Bone marrow (tissue), 2 donors: ENCODE results near the gene KRT14.
"Not testable (repeated sequence)": the region's sequence is repeated elsewhere in the genome, so short reads cannot be mapped to it uniquely, and the experiment has no call there.

Source experiments
- DNase-seq, 2 donors: peaks; one replicate each; lab custom pipeline; 2025; lab: John Stamatoyannopoulos, UW

Gene KRT14

GRCh38 chr17:41623184-41623861, 36.6 kb upstream of the KRT14 start:
- not testable (repeated sequence) for DNase-seq

- not testable (repeated sequence) for DNase-seq
Observed at GRCh38 chr17:41622340-41623183, 35.9 kb upstream of the KRT14 start.

- DNase-seq: no peak
Observed at GRCh38 chr17:41621916-41622315, 35.2 kb upstream of the KRT14 start.

- not testable (repeated sequence) for DNase-seq
Observed at GRCh38 chr17:41621435-41621817, 34.7 kb upstream of the KRT14 start.

DNA sequence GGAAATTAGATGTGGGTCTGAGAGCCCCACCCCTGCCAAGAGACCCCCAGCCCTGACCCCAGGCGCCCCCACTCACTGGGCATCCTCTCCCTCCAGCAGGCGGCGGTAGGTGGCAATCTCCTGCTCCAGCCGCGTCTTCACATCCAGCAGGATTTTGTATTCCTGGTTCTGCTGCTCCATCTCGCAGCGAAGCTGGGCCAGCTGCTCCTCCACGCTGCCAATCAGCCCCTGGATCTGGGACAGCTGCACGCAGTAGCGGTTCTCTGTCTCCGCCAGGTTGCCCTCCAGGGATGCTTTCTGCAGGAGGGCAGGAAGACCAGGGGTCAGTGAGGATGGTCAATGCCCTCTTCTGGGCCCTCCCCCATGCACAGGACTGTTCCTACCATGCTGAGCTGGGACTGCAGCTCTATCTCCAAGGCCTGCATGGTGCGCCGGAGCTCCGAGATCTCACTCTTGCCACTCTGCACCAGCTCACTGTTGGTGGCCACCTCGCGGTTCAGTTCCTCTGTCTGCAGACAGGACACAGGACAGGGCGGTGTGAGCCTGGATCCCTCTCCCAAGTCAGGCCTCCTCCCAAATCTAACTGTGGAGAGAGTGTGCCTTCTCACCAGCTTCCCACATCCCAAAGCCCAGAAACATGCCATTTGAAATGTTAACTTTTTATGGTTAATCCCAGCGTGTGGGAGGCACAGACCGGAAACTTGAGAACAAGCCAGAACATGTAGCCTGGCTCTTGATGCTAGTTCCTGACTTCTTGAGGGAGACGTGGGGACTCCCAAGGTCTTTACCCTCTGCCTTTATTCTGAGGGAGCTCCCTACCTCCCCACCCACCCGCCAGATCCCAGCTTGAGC, 34.1 kb upstream of the KRT14 start:
- DNase-seq: no peak

DNA sequence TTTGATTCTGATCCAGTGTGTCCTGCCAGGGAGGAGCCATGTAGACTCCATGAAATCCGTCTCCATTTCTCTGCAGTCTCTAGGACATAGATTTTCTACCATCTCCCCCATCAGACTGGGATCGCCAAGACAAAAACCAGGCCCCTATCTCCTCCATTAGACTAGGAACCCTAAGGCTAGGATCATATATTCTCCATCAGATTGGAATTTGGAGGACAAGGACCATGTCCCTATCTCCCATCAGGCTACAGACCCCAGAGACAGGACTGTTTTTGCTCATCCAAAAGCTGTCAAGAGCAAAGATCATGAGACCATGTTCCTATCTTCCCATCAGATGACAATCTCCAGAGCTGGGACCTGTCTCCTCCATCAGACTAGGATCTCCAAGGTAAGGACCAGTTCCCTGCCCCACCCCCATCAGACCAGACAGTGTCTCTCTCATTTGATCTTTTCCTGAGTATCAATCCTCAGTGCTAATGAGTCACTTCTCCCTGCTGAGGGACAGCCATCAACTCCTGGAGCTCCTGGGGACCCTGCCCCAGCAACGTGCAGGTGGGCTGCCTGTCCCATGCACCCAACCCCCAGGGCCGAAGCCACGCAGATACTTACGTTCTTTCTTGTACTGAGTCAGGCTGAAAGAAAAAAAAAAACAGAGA, 33.4 kb upstream of the KRT14 start:
- DNase-seq: not testable (repeated sequence)

- DNase-seq: no peak
Observed at GRCh38 chr17:41619036-41619926, 32.6 kb upstream of the KRT14 start.

DNA sequence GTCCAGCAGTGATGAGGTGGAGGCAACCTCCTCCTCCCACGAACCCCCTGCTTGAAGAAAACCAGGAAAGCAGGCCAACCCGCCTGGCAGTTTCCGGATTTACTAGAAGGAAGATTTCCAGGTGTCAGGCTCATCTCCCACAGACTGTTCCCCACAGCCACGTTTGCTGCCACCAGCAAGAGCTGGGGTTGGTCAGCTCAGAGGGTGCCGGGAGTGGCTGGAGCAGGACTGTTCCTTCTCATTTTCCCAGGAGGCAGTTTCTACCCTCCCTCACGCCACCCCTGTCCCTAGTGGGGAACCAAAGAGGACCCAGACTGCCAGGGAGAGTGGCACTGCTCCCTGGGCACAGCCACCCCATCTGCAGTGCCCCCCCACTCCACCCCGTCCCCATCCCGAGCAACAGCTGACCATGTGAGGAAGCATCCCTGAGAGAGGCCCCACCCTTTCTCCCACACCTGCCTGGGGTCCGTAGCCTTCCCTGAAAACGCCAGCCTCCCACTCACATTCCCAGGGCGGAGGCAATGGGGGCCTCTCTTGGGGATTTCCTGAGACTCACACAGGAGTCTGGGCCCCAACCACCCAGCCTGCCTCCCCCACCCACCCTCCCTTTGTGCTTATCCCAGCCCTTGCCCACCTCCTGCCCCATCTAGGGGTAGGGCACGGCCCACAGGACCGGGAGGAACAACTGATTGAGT, 31.8 kb upstream of the KRT14 start:
- DNase-seq: no peak

DNA sequence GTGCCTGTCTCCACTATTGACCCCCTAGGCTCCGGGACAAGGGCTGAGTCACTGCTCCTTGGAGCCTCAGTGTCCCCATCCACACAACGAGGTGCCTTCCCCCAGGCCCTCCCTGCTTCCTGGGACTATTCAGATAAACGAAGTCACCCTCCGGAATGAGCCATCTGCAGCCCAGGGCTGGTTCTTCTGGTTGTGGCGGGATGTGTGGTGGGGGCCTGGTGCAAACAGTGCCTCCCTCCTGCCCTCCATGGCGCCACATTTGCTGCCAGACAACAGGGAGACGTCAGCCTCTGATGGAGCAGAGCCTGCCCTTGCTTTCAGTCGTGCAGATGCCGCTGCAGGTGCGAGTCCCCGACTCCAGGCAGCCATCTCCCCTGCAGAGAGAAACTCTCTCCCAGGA, 31.0 kb upstream of the KRT14 start:
- DNase-seq: no peak

GRCh38 chr17:41617136-41617535, 30.4 kb upstream of the KRT14 start:
- no peak for DNase-seq

- DNase-seq: not testable (repeated sequence)
Observed at GRCh38 chr17:41616486-41616885, 29.8 kb upstream of the KRT14 start.

DNA sequence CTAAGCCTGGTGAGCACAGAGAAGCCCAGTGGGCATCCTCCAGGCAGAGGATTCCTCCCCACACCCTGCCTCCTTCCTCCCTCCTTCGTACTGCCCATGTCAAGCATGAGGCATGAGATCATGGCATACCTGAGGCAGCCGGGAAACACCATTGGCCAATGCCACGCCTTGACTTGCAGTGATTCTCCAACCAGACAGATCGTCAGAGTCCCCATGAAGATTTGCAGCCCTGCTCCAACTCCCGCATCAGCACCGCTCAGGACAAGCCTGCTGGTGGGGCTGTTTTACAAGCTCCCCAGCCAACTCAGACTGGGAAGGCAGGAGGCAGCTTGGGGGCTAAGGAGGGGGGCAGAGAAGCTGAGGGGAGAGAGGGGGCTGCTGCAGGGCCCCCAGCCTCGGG, 28.8 kb upstream of the KRT14 start:
- no peak for DNase-seq

GRCh38 chr17:41614767-41615166, 28.1 kb upstream of the KRT14 start:
- DNase-seq: not testable (repeated sequence)

DNA sequence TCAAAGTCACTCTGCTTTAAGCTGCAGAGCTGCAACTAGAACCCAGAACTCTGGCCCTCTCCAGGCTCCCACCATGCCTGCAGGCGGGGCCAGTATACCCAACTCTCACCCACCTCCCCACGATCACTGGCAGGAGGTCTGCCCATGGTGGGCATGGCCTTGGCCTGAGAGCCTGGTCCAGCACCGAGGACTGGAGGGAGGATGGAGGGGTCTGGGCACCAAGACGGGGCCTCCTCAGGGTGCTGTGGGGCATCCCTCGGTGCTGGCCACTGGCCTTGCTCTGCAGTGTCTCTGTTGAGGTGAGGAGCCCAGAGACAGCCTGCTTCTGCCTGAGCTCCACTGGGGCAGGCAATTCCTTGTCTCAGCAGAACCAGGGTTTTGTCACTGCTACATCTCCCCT, 27.4 kb upstream of the KRT14 start:
- DNase-seq: no peak

DNA sequence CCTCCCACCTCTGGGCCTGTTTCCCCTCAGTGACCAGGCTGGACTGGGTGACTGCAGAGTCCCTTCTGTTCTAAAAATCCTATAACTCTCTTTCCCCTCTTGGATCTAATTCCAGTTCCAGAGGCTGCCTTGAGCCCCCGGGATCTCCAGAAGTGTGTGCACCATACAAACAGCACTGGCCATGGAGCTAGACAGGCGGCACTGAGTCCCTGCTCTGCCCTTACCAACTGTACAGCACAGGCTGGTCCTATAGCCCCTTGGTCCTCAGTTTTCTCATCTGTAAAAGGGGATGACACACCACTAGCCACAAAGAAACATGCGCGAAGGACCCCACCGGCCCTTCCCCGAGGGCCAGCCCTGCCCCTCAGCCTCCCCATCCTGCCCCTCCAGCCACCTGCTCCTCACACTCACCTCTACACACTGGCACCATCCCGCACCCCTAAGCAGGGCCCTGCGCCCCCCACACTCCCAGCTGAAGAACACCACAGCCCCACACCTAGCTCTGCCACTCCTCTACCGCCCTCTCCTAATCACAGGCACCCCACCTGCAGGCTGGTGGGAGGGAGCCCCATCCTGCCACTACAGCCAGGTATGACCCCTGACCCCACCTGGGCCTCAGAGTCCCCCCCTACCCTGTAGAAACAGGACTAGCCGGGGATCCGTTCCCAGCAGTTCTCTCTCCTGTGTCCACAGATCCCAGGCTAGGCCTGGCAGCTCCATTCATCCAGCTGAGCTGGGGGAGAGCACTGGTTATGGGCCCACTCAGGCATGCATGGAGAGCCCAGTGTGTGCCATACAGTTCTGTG, 26.8 kb upstream of the KRT14 start:
- DNase-seq: no peak

DNA sequence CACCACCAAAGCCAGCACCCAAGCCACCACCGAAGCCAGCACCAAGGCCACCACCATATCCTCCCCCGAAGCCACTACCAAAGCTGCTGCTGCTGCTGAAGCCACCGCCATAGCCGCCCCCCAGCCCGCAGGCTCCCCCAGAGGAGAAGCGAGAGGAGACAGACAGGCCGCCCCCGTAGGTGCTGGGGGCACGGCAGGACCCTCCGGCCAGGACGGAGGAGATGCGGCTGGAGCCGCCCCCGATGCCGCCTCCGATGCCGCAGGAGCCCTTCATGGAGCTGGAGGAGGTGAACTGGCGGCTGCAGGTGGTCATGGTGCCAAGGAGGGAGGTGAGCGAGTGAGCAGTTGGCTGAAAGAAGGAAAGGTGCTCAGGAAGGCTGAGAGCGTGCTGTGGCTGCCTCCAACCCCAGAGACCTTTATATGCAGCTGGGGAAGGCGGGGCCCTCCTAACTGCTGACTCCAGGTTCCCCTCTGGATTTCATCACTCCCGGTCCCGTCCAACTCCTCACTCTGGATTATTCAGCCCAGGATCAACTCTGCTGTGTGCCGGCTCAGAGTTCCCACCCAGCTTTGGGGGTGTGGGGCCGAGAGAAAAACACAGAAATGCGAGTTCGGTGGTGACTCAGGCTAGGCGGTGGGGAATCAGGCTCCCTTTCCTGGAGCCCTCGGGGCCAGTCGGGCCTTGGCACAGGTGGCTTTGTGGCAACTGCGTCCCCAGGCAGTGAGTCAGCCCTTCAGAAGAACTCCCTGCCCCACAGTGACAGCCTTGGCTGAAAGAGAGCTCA, 25.9 kb upstream of the KRT14 start, which contains the start of gene KRT16:
KRT16 (minus strand) TSS at position 392 of the 785 bp plus-strand sequence; CDS start at position 313, 79 bp downstream.
- DNase-seq: peak in 1 of 2 donors; percentile 61

- no peak for DNase-seq
Observed at GRCh38 chr17:41610965-41611640, 24.4 kb upstream of the KRT14 start.

DNA sequence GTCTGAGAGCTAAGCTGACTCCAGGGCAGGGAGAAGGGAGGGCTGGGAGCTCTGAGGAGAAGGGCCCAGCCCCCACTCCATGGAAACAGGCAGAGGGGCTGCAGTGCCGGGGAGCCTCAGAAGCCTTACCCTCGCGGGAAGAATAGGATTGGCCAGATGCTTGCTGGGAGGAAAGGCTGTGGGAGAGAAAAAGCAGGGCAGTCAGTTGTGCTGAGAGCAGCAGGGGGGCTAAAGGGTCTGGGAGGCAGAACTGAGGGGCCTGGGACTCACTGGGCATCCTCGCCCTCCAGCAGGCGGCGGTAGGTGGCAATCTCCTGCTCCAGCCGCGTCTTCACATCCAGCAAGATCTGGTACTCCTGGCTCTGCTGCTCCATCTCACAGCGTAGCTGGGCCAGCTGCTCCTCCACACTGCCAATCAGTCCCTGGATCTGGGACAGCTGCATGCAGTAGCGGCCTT, 23.4 kb upstream of the KRT14 start:
- not testable (repeated sequence) for DNase-seq
